Measurements from ENCODE around the gene PLEKHJ1. TPM values are rescaled to one million over a fixed set of nuclear protein-coding genes. Genes with fewer than 3 reads are reported as not detected.

PLEKHJ1 gene
- total RNA-seq (10 to 100 TPM; 44.6 to 63.2 (median 46.5) TPM), polyA plus RNA-seq (10 to 100 TPM; 80.9 to 89.7 TPM)
- long read RNA-seq, donor 1, transcript PLEKHJ1-206 (5 exons, 1,311 nt): minor isoform, 5 of 101 reads
- long read RNA-seq, donor 1, transcript PLEKHJ1-201 (6 exons, 1,206 nt): major isoform, 78 of 101 reads
- long read RNA-seq, donor 1, partial matches to known transcripts: 2 of 101 reads
- long read RNA-seq, donor 1, other reads (novel, unspliced or antisense): 10 of 101 reads
- long read RNA-seq, donor 2, transcript PLEKHJ1-206 (5 exons, 1,311 nt): minor isoform, 9 of 255 reads
- long read RNA-seq, donor 2, transcript PLEKHJ1-201 (6 exons, 1,206 nt): major isoform, 231 of 255 reads
- long read RNA-seq, donor 2, partial matches to known transcripts: 1 of 255 reads
- long read RNA-seq, donor 2, other reads (novel, unspliced or antisense): 8 of 255 reads
- long read RNA-seq, donor 3, transcript PLEKHJ1-201 (6 exons, 1,206 nt): major isoform, 95 of 111 reads
- long read RNA-seq, donor 3, partial matches to known transcripts: 1 of 111 reads
- long read RNA-seq, donor 3, other reads (novel, unspliced or antisense): 10 of 111 reads

- ATAC-seq (peak; percentile 91 to 95 (median 94)), DNase-seq (peak; percentile 97 to 99 (median 98))
- H3K4me1 ChIP-seq: peaks cover 14 to 75% (median 54%) of the 10 kb centered on the region in 12 donors
- H3K9me3 ChIP-seq: no peaks in the 10 kb centered on the region
- H3K36me3 ChIP-seq: peaks cover 0 to 23% (median 17%) of the 10 kb centered on the region in 9 donors
- no peaks in the 10 kb centered on the region for H3K27me3 ChIP-seq
- intact Hi-C loops (cut with DNase I): loop anchor here (1.0 to 10.0 kb wide), 22 partner anchors 33 to 158 kb away; partner anchors contain the start of genes AP3D1 (in 2 of the 10) and DOT1L (in 1 of the 10)
- peak within 1 kb of the TSS; percentile 92 to 100 (median 99) for H3K27ac ChIP-seq
- WGBS, 4 donors: 0 to 1% (median 1%) methylated on average over 61 to 80 of the region's 80 CpGs
- peak in 1 of 2 donors; percentile 52 for TF ChIP-seq POLR2A (IDR thresholded peaks at IDR 0.05)
- peak; percentile 92 to 100 (median 98) for TF ChIP-seq CTCF (IDR thresholded peaks at IDR 0.05)
- H3K4me3 ChIP-seq: peak within 1 kb of the TSS; percentile 72 to 98 (median 94)
These were observed at the start of gene PLEKHJ1, which contains the start of gene SF3A2 for GRCh38 chr19:2236314-2237050. Gene PLEKHJ1 (minus strand): TSS chr19:2236329. CDS start chr19:2236248, 81 bp downstream. Gene SF3A2 (plus strand): TSS chr19:2236824. CDS start chr19:2243419, 6,595 bp downstream.

- H3K36me3 ChIP-seq: no peaks in the 10 kb centered on the region
- H3K27me3 ChIP-seq: peaks cover 0 to 38% (median 8%) of the 10 kb centered on the region in 9 donors
- peaks cover 0 to 32% (median 10%) of the 10 kb centered on the region in 12 donors for H3K4me1 ChIP-seq
- WGBS, 4 donors: 93 to 99% (median 96%) methylated on average over 8 of the region's 8 CpGs
- no peak overlapping the region for H3K4me3 ChIP-seq
- H3K9me3 ChIP-seq: no peaks in the 10 kb centered on the region
- intact Hi-C loops (cut with DNase I): loop anchor here in 1 of 10 donors (10.0 kb wide), 1 partner anchor 111 kb away; no protein-coding TSS in a partner anchor
- DNase-seq (no peak), ATAC-seq (no peak)
- no peak overlapping the region for H3K27ac ChIP-seq
- no peak for TF ChIP-seq POLR2A (IDR thresholded peaks at IDR 0.05)
- no peak for TF ChIP-seq CTCF (IDR thresholded peaks at IDR 0.05)
These were observed 47.8 kb upstream of the PLEKHJ1 start for GRCh38 chr19:2283835-2284507.

- peak overlapping the region in 1 of 12 donors; percentile 33 for H3K27ac ChIP-seq
- H3K4me3 ChIP-seq: peak overlapping the region in 7 of 12 donors; percentile 44 to 61 (median 51)
- H3K9me3 ChIP-seq: no peaks in the 10 kb centered on the region
- no peaks in the 10 kb centered on the region for H3K36me3 ChIP-seq
- ATAC-seq (no peak), DNase-seq (no peak)
- 68 to 76% (median 71%) methylated on average over 9 to 11 of the region's 11 CpGs for WGBS, 4 donors
- H3K27me3 ChIP-seq: peaks cover 0 to 27% (median 0%) of the 10 kb centered on the region in 9 donors
- peaks cover 0 to 21% (median 10%) of the 10 kb centered on the region in 12 donors for H3K4me1 ChIP-seq
- intact Hi-C loops (cut with DNase I): loop anchor here in 1 of 10 donors (10.0 kb wide), 1 partner anchor 112 kb away; no protein-coding TSS in a partner anchor
- no peak for TF ChIP-seq POLR2A (IDR thresholded peaks at IDR 0.05)
- no peak for TF ChIP-seq CTCF (IDR thresholded peaks at IDR 0.05)
These were observed 46.7 kb upstream of the PLEKHJ1 start for GRCh38 chr19:2282862-2283237.
